Duodenal mucosa (tissue), 2 donors: ENCODE measurements around the gene GPD2.
"Not testable (repeated sequence)": the region's sequence is repeated elsewhere in the genome, so short reads cannot be mapped to it uniquely, and the experiment has no call there.

Experiments used
- H3K27ac ChIP-seq: one replicate; pipeline ENCODE4 v1.7.0; 2013; ENCODE audit warnings: low read depth, low read length
- H3K27me3 ChIP-seq, 2 donors: one replicate each; pipeline ENCODE4 v1.7.0; 2013; ENCODE audit warnings: low read length in 2 of 2, control low read depth in 1 of 2; ENCODE audit not compliant: insufficient read depth in 2 of 2, control insufficient read depth in 1 of 2
- H3K36me3 ChIP-seq, 2 donors: one replicate each; pipeline ENCODE4 v1.7.0; 2013; ENCODE audit warnings: low read length in 2 of 2, control low read depth in 1 of 2; ENCODE audit not compliant: insufficient read depth in 2 of 2, control insufficient read depth in 1 of 2
- H3K4me1 ChIP-seq, 2 donors: one replicate each; pipeline ENCODE4 v1.7.0; 2013; ENCODE audit warnings: low read length in 2 of 2, control low read depth in 1 of 2; ENCODE audit not compliant: insufficient read depth in 2 of 2, control insufficient read depth in 1 of 2
- H3K4me3 ChIP-seq, 2 donors: one replicate each; pipeline ENCODE4 v1.7.0; 2013; ENCODE audit warnings: low read length in 2 of 2, low read depth in 1 of 2
- H3K9ac ChIP-seq, 2 donors: one replicate each; pipeline ENCODE4 v1.7.0; 2013; ENCODE audit warnings: low read length in 2 of 2, low read depth in 1 of 2
- H3K9me3 ChIP-seq, 2 donors: one replicate each; pipeline ENCODE4 v1.7.0; 2013; ENCODE audit warnings: low read length in 2 of 2, control low read depth in 1 of 2; ENCODE audit not compliant: control insufficient read depth in 1 of 2

Gene GPD2

DNA sequence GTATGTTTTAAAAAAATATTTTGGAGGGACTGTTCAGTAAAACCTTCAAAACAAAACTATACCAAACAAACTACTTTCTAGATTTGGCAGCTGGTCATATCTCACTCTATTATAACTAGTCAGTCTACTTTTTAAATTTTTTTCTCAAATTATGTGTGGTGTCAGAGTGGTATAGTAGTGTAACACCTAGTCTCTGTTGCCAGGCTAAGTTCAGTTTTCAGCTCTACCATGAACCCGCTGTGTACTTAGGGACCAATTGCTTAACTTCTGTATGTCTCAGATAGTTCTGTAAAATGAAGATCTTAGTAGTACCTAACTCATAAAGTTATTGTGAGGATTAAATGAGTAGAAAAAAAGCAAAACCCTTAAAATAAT, 54.3 kb downstream of the GPD2 start:
- Histone ChIP-seq H3K9me3 (no peaks in the 10 kb centered on the region), H3K27ac (no peak overlapping the region), H3K36me3 (no peaks in the 10 kb centered on the region), H3K4me1 (peaks cover 0 to 4% of the 10 kb centered on the region in 2 donors), H3K9ac (no peak overlapping the region), H3K4me3 (no peak overlapping the region), H3K27me3 (no peaks in the 10 kb centered on the region)

DNA sequence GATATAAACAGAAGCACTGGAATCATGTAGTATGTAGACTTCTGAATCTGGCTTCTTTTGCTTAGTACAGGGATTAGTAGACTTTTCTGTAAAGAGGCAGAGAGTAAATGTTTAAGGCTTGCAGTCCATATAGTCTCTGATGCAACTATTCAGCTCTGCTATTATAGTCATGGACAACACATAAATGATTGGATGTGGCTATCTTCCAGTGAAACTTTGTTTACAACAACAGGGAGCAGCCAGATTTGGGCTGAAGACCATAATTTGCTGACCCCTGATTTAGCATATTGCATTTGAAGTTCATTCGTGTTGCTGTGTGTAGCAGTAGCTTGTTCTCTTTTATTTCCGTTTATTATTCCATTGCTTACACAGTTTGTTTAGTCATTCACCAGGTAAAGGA, 55.0 kb downstream of the GPD2 start:
- H3K4me3 ChIP-seq = no peak overlapping the region
- peaks cover 0 to 1% of the 10 kb centered on the region in 2 donors for H3K36me3 ChIP-seq
- H3K9ac ChIP-seq = no peak overlapping the region
- peaks cover 0 to 4% of the 10 kb centered on the region in 2 donors for H3K4me1 ChIP-seq
- H3K27me3 ChIP-seq = no peaks in the 10 kb centered on the region
- no peaks in the 10 kb centered on the region for H3K9me3 ChIP-seq
- no peak overlapping the region for H3K27ac ChIP-seq

DNA sequence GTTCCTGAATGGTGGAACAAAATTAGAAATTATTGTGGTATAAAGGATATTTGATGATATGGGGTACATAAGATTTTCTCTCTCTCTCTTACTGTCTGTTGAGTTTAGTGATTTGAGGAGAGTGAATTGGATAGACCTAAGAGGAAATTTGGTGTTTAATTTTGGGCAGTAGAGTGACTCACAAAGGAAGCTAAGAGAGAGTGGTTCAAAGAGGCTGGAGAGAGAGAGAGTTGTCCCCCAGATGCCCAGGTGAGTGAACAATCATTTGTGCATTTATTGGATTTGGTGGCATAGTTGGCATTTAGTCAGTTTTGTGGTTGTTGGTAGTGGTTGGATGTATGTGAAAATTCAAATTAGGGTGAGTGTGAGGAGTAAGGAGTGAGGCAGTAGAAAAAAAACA, 56.8 kb downstream of the GPD2 start:
- H3K4me1 ChIP-seq = peaks cover 0 to 4% of the 10 kb centered on the region in 2 donors

DNA sequence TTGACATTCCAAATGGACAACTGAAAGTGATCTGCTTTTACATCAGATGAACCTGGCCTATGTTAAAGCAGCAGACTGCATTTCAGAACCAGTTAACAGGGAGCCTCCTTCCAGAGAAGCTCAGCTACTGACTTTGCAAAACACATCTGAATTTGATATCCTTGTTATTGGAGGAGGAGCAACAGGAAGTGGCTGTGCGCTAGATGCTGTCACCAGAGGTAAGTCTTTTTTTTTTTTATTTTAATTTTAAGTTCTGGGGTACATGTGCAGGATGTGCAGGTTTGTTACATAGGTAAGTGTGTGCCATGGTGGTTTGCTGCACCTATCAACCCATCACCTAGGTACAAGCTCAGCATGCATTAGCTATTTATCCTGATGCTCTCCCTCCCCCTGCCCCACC, 59.8 kb downstream of the GPD2 start:
- not testable (repeated sequence) for H3K9me3 ChIP-seq, H3K27me3 ChIP-seq, H3K4me3 ChIP-seq, H3K27ac ChIP-seq, H3K36me3 ChIP-seq, H3K9ac ChIP-seq, H3K4me1 ChIP-seq

More for the DNA sequence above, 56.8 kb downstream of the GPD2 start:
- no peak overlapping the region for H3K9ac ChIP-seq
- no peak overlapping the region for H3K27ac ChIP-seq
- no peaks in the 10 kb centered on the region for H3K27me3 ChIP-seq
- H3K4me3 ChIP-seq = no peak overlapping the region
- peaks cover 0 to 3% of the 10 kb centered on the region in 2 donors for H3K36me3 ChIP-seq
- no peaks in the 10 kb centered on the region for H3K9me3 ChIP-seq

DNA sequence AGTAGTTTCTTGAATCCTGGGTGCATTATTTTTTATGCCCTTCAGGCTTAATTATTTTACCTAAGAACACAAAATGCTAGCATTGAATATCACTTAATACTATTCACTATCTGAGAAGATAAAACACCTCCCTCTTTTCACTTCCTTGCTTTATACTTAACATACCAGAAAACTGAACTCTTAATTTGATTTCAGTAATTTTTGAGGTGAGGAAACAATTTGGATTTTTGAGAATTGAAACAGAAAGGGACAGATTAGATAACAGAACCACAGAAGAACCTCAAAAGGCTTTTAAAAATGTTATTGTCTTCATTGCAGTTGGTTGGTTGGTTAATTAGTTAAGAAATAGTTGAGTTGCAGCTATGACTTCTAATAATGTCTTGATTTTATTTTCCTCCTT, 69.5 kb downstream of the GPD2 start:
- Histone ChIP-seq H3K36me3 (peaks cover 0 to 4% of the 10 kb centered on the region in 2 donors), H3K27ac (no peak overlapping the region), H3K4me3 (no peak overlapping the region), H3K27me3 (no peaks in the 10 kb centered on the region), H3K9me3 (no peaks in the 10 kb centered on the region), H3K9ac (no peak overlapping the region), H3K4me1 (no peaks in the 10 kb centered on the region)

DNA sequence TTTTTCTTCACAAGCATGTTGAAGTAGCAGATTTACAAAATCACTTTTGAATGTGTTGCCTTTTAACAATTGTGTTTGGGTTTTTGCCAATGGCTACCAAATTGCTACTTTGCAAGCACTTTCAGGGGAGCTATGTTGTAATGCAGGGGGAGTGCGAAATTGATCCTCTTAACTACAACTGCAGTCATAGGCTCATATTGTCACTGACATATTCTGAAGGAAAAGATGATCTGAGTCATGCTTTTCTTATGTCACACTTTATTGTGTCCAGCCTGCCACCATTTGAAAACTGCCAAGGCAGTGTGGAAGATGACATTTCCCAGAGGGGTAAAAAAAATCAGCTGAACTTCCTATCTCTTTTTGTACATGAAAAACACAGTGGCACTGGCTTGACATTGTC, 74.9 kb downstream of the GPD2 start:
- no peak overlapping the region for H3K9ac ChIP-seq
- no peaks in the 10 kb centered on the region for H3K9me3 ChIP-seq
- H3K4me1 ChIP-seq = no peaks in the 10 kb centered on the region
- H3K27me3 ChIP-seq = no peaks in the 10 kb centered on the region
- no peak overlapping the region for H3K27ac ChIP-seq
- no peak overlapping the region for H3K4me3 ChIP-seq
- peaks cover 9 to 12% of the 10 kb centered on the region in 2 donors for H3K36me3 ChIP-seq

DNA sequence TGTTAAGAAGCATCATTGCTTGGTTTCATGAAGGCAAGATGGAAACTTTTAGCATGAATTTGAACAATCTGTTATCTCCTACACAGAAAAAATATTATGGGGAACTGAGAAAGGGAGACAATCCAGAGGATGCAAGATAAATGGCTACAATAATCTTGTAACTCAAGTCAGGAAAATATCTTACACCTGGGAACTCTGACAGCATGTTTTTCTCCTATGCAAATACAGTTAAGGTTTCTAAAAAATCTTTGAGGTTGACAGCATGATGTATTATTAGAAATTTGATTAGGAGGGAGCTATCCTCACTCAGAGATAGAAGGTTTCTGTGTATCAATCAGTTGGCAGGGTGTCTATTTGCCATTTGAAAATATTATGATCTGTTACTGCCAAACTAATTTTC, 75.6 kb downstream of the GPD2 start:
- Histone ChIP-seq H3K9me3 (no peaks in the 10 kb centered on the region), H3K36me3 (peaks cover 9 to 12% of the 10 kb centered on the region in 2 donors), H3K27ac (no peak overlapping the region), H3K9ac (no peak overlapping the region), H3K27me3 (no peaks in the 10 kb centered on the region), H3K4me1 (no peaks in the 10 kb centered on the region), H3K4me3 (no peak overlapping the region)

DNA sequence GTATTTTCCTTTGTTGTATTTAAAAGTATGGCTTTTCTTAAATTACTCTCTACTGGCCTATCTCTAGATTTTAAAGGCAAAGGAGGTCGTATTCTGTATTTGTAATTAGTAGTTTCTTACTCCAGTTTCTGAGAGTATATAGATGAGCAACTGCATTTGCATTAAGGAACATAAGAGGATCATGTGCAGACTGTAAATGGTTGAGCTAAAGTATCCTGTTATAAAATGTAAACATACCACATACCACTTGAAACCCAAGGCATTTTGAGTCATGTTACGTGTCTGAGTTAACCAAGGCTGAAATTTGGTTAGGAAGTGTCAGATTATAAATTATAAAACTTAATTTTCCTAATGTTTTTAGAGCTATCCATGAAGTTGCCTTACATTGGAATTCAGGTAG, 76.3 kb downstream of the GPD2 start:
- H3K4me3 ChIP-seq = no peak overlapping the region
- no peak overlapping the region for H3K9ac ChIP-seq
- no peaks in the 10 kb centered on the region for H3K9me3 ChIP-seq
- H3K27me3 ChIP-seq = no peaks in the 10 kb centered on the region
- no peak overlapping the region for H3K27ac ChIP-seq
- H3K36me3 ChIP-seq = peaks cover 9 to 12% of the 10 kb centered on the region in 2 donors
- no peaks in the 10 kb centered on the region for H3K4me1 ChIP-seq

DNA sequence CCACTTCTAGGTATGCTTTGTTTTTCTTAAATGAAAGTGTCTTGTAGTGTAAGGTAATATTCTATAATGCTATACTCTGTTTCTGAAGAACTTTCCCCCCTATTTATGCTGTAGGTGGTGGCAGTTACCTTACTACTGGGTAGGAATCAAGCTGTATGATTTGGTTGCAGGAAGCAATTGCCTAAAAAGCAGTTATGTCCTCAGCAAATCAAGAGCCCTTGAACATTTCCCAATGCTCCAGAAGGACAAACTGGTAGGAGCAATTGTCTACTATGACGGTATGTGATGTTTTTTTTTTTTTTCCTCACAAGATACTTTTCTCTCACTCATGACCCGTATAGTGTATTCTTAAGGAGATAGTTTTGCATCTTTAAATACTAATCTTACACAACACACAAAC, 77.0 kb downstream of the GPD2 start:
- Histone ChIP-seq H3K36me3 (peaks cover 8 to 9% of the 10 kb centered on the region in 2 donors), H3K9me3 (no peaks in the 10 kb centered on the region), H3K4me3 (no peak overlapping the region), H3K27ac (no peak overlapping the region), H3K4me1 (no peaks in the 10 kb centered on the region), H3K9ac (no peak overlapping the region), H3K27me3 (no peaks in the 10 kb centered on the region)

DNA sequence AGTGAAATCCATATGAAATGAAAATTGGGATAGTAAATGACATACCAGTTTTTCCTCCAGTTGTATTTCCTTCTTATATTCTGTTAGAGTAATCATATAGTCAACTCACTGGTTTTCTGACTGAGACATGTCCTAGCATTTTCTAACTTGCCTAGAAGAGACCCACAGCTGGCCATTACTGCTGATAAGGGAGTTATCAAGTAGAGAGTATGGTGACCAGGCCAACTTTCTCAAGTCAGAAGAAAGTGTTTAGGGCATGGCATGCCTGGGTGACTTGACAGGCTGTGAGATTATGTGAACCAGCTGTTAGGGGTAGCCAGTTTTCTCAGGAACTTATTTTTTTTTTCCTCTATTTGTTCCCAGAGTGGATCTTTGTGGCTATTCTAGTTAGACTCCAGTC, 81.2 kb downstream of the GPD2 start:
- Histone ChIP-seq H3K27ac (no peak overlapping the region), H3K36me3 (peaks cover 9 to 13% of the 10 kb centered on the region in 2 donors), H3K9me3 (peaks cover 0 to 4% of the 10 kb centered on the region in 2 donors)

DNA sequence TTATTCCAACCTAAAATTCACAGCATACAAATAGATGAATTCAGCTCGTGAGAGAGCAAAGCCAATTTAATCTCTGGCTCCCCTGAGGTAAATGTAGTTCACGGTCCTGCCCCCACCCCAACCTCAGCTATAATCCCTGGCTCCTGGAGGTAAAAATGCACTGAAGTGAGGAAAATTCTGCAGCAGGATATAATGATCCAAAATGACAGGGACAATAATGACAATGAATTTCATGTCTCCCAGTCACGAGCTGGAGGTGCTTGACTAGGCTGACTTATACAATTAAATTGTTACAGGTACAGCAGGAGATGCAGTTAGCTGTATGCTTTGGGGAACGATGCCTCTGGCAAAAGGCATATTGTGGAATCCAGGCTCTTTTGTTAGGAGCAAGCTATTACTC, 82.0 kb downstream of the GPD2 start:
- H3K4me1 ChIP-seq = no peaks in the 10 kb centered on the region
- H3K36me3 ChIP-seq = peaks cover 9 to 10% of the 10 kb centered on the region in 2 donors
- no peak overlapping the region for H3K9ac ChIP-seq

More for the DNA sequence above, 81.2 kb downstream of the GPD2 start:
- Histone ChIP-seq H3K4me1 (no peaks in the 10 kb centered on the region), H3K27me3 (no peaks in the 10 kb centered on the region), H3K4me3 (no peak overlapping the region), H3K9ac (no peak overlapping the region)

More for the DNA sequence above, 82.0 kb downstream of the GPD2 start:
- Histone ChIP-seq H3K27me3 (no peaks in the 10 kb centered on the region), H3K9me3 (peaks cover 0 to 4% of the 10 kb centered on the region in 2 donors), H3K4me3 (no peak overlapping the region), H3K27ac (no peak overlapping the region)
